ENCODE data around the gene KRTAP22-2. TPM values are rescaled to one million over a fixed set of nuclear protein-coding genes. Genes with fewer than 3 reads are reported as not detected.

The KRTAP22-2 gene
- total and polyA plus RNA-seq, 2 of the 4 experiments (the other 2 are of a cell fraction), result not detected

- WGBS, 2 experiments (ENCODE audit: extremely low coverage in 2 of 2, insufficient read length in 1 of 2), result no CpG with 5 or more reads among the region's 1 CpG
- Histone ChIP-seq H2BK20ac (ENCODE audit: low read depth, low read length) (no peak within 1 kb of the TSS), H2AK5ac (ENCODE audit: low read depth, low read length) (no peak within 1 kb of the TSS), H3K23ac (ENCODE audit: low read depth, low read length) (no peak within 1 kb of the TSS), H4K8ac (ENCODE audit: low read depth in 2 of 2, low read length in 2 of 2) (no peak within 1 kb of the TSS), H3K14ac (replicated peaks; ENCODE audit: low read depth, low read length) (no peak within 1 kb of the TSS), H3K79me1 (ENCODE audit: low read depth in 1 of 2, low read length in 2 of 2) (no peaks in the 10 kb centered on the region), H3K36me3 (ENCODE audit: control insufficient read depth, insufficient read depth, low read length) (no peaks in the 10 kb centered on the region), H2AFZ (replicated peaks; ENCODE audit: low read length, poor library complexity) (no peak within 1 kb of the TSS), H3K56ac (ENCODE audit: extremely low read depth, insufficient read depth, low read length) (no peak within 1 kb of the TSS), H3K9me3 (ENCODE audit: control insufficient read depth, insufficient read depth, low read length) (peaks cover 4% of the 10 kb centered on the region; the same call in 1 of the 2 replicates), H3K4me2 (ENCODE audit: low read depth, low read length) (no peak within 1 kb of the TSS), H4K5ac (ENCODE audit: low read depth, low read length) (no peak within 1 kb of the TSS), H3K27me3 (ENCODE audit: control insufficient read depth, insufficient read depth, low read length) (no peaks in the 10 kb centered on the region), H2BK120ac (ENCODE audit: low read depth, low read length) (no peak within 1 kb of the TSS), H3K4me3 (ENCODE audit: insufficient read depth, low read depth, low read length) (no peak within 1 kb of the TSS), H4K20me1 (ENCODE audit: insufficient read depth, low read length) (no peaks in the 10 kb centered on the region), H2AK9ac (replicated peaks; ENCODE audit: low read depth, low read length, poor library complexity) (no peak within 1 kb of the TSS), H2BK5ac (ENCODE audit: low read depth, low read length, poor library complexity, severe bottlenecking) (no peak within 1 kb of the TSS), H3K27ac (ENCODE audit: insufficient read depth, low read length) (no peak within 1 kb of the TSS), H3K4me1 (ENCODE audit: control insufficient read depth, insufficient read depth, low read length) (no peaks in the 10 kb centered on the region), H3K4ac (ENCODE audit: low read depth, low read length) (no peak within 1 kb of the TSS), H3K9ac (ENCODE audit: low read depth, low read length) (no peak within 1 kb of the TSS), H4K91ac (ENCODE audit: insufficient read depth, low read depth, low read length) (no peak within 1 kb of the TSS), H3K18ac (ENCODE audit: low read depth, low read length) (no peak within 1 kb of the TSS), H3K9me1 (ENCODE audit: insufficient read depth, low read length) (no peaks in the 10 kb centered on the region), H2BK15ac (ENCODE audit: low read depth, low read length) (no peak within 1 kb of the TSS)
- BruUV-seq (replicated peaks), result no TSS peak
- dilution Hi-C loops (cut with HindIII; ENCODE audit: low sequenced_read_pairs, unreplicated experiment), result no loop called here
- ChIA-PET POLR2A (ENCODE audit: unreplicated experiment) (no interaction called here), CTCF (no interaction called here)
- TF ChIP-seq BHLHE40 (IDR thresholded peaks at IDR 0.05; ENCODE audit: low read depth, low read length), result no peak
- no peak for TF ChIP-seq RCOR1 (IDR thresholded peaks at IDR 0.05; ENCODE audit: insufficient replicate concordance, low read length)
- TF ChIP-seq MXI1 (IDR thresholded peaks at IDR 0.05; ENCODE audit: borderline replicate concordance, low read depth, low read length), result no peak
- no peak for TF ChIP-seq USF2 (IDR thresholded peaks at IDR 0.05; ENCODE audit: low read depth, low read length)
- TF ChIP-seq CTCF (conservative IDR thresholded peaks at IDR 0.05; ENCODE audit: low read depth, low read length), result no peak
- TF ChIP-seq FOS (IDR thresholded peaks at IDR 0.05; ENCODE audit: low read depth, low read length), result no peak
- TF ChIP-seq CEBPB (IDR thresholded peaks at IDR 0.05; ENCODE audit: low read depth, low read length), result no peak
- no peak for TF ChIP-seq MAZ (IDR thresholded peaks at IDR 0.05; ENCODE audit: borderline replicate concordance, low read depth, low read length)
- no peak for TF ChIP-seq CHD1 (IDR thresholded peaks at IDR 0.05; ENCODE audit: low read depth, low read length)
- DNase-seq (no peak), ATAC-seq (ENCODE audit: low read depth) (no peak)
- in situ Hi-C loops (cut with MboI; ENCODE audit: low sequenced_read_pairs), result no loop called here
- intact Hi-C loops (cut with micrococcal nuclease), result loop anchor here (1.0 kb wide), 1 partner anchor 50 kb away; no protein-coding TSS in a partner anchor
Measured at GRCh38 chr21:30541764-30542163, 48.4 kb downstream of the KRTAP22-2 start, which contains the start of gene KRTAP19-6. Gene KRTAP19-6 (minus strand): TSS chr21:30541864. CDS start chr21:30541833, 31 bp downstream.
